Testis (tissue), 3 donors: ENCODE results near the gene CCS. TPM values are rescaled to one million over a fixed set of nuclear protein-coding genes. Genes with fewer than 3 reads are reported as not detected.

ENCODE experiments used
- DNase-seq: peaks from one replicate; pipeline ENCODE4 v3.0.0-alpha.2; 2019
- H3K27ac ChIP-seq, 2 donors: fragments of 200-600 bp; sonication (generic); one replicate each; pipeline ENCODE4 v1.5.1; 2019
- H3K27me3 ChIP-seq: fragments of 200-600 bp; sonication (generic); one replicate; pipeline ENCODE4 v1.5.1; 2019
- H3K36me3 ChIP-seq: fragments of 200-600 bp; sonication (generic); one replicate; pipeline ENCODE4 v1.5.1; 2017; ENCODE audit warnings: low read depth; ENCODE audit errors: missing control alignments
- H3K4me1 ChIP-seq: fragments of 200-600 bp; sonication (generic); one replicate; pipeline ENCODE4 v1.5.1; 2019
- H3K4me3 ChIP-seq, 2 donors: fragments of 200-600 bp; sonication (generic); one replicate each; pipeline ENCODE4 v1.5.1; 2017 to 2019
- H3K9me3 ChIP-seq: fragments of 200-600 bp; sonication (generic); one replicate; pipeline ENCODE4 v1.5.1; 2017
- CTCF ChIP-seq, 3 experiments: fragments of 450-650 bp in 2 of 3; fragments of 200-600 bp in 1 of 3; sonication (generic) in 1 of 3; IDR thresholded peaks; one replicate each; pipeline ENCODE4 v1.5.1; 2016 to 2019; ENCODE audit warnings: antibody characterized with exemption in 3 of 3, mild to moderate bottlenecking in 2 of 3, moderate library complexity in 1 of 3
- POLR2A ChIP-seq: fragments of 450-650 bp; IDR thresholded peaks from one replicate; pipeline ENCODE4 v1.6.1; 2017; ENCODE audit warnings: antibody characterized with exemption, mild to moderate bottlenecking, moderate library complexity
- WGBS, 2 donors: methylation state at CpG; one replicate each; pipeline ENCODE4 v1.1.5; 2018; 5-methylcytosine and 5-hydroxymethylcytosine counted together
- intact Hi-C: fragments of 100-400 bp; cut with DNase I; formaldehyde crosslinking; loops from one replicate; pipeline ENCODE4 v1.15.1; 2023; ENCODE audit warnings: low total_unique reads
- polyA plus RNA-seq: library from polyadenylated mRNA; stranded (reverse); fragments of 350-450 nt; fragmentation: Illumina TruSeq; extraction: RNeasy Lipid Tissue Mini Kit (QIAGEN cat#74804); gene quantifications from one replicate; pipeline ENCODE4 v1.2.3, GENCODE V29; 2014; ENCODE audit warnings: low read depth, low replicate concordance; ENCODE audit not compliant: insufficient read depth
- total RNA-seq, 2 donors: library from RNA; depleted of rRNA; stranded (reverse); fragments of >200 nt; gene quantifications; one replicate each; pipeline ENCODE4 v1.2.3, GENCODE V29; 2016

Gene CCS
- total and polyA plus RNA-seq, 3 donors from 2014 or later, result 67.5 to 83.2 (median 70.7) TPM

- H3K27ac ChIP-seq, result no peak overlapping the region
- H3K9me3 ChIP-seq, result no peaks in the 10 kb centered on the region
- no peaks in the 10 kb centered on the region for H3K36me3 ChIP-seq
- H3K27me3 ChIP-seq, result no peaks in the 10 kb centered on the region
- WGBS, 2 donors, result 92 to 93% methylated on average over 9 to 10 of the region's 10 CpGs
- no peak overlapping the region for H3K4me3 ChIP-seq
- no peak for DNase-seq
- H3K4me1 ChIP-seq, result peaks cover 7% of the 10 kb centered on the region
- intact Hi-C loops, result no loop called here
- no peak for TF ChIP-seq POLR2A
- no peak for TF ChIP-seq CTCF (IDR thresholded peaks at IDR 0.05)
Measured at GRCh38 chr11:66563832-66564231, 29.2 kb upstream of the CCS start.

- Histone ChIP-seq H3K4me1 (peaks cover under 1% of the 10 kb centered on the region), H3K9me3 (no peaks in the 10 kb centered on the region), H3K27me3 (no peaks in the 10 kb centered on the region), H3K27ac (no peak overlapping the region), H3K36me3 (no peaks in the 10 kb centered on the region), H3K4me3 (no peak overlapping the region)
- TF ChIP-seq POLR2A (no peak), CTCF (IDR thresholded peaks at IDR 0.05) (no peak)
- 91 to 92% methylated on average over 13 to 14 of the region's 14 CpGs for WGBS, 2 donors
- intact Hi-C loops, result no loop called here
- no peak for DNase-seq
Measured at GRCh38 chr11:66564538-66564937, 28.4 kb upstream of the CCS start.

- Histone ChIP-seq H3K4me1 (no peaks in the 10 kb centered on the region), H3K27ac (no peak overlapping the region), H3K27me3 (no peaks in the 10 kb centered on the region), H3K4me3 (no peak overlapping the region), H3K9me3 (no peaks in the 10 kb centered on the region), H3K36me3 (no peaks in the 10 kb centered on the region)
- no peak for DNase-seq
- 93 to 94% methylated on average over 4 to 5 of the region's 5 CpGs for WGBS, 2 donors
- intact Hi-C loops, result no loop called here
- TF ChIP-seq POLR2A (no peak), CTCF (IDR thresholded peaks at IDR 0.05) (no peak)
Measured at GRCh38 chr11:66564984-66565383, 28.0 kb upstream of the CCS start.

- intact Hi-C loops, result no loop called here
- 95 to 98% methylated on average over 8 of the region's 8 CpGs for WGBS, 2 donors
Measured at GRCh38 chr11:66566221-66566620, 26.8 kb upstream of the CCS start.

More at GRCh38 chr11:66566221-66566620, 26.8 kb upstream of the CCS start:
- no peaks in the 10 kb centered on the region for H3K27me3 ChIP-seq
- H3K27ac ChIP-seq, result no peak overlapping the region
- H3K4me3 ChIP-seq, result no peak overlapping the region
- TF ChIP-seq CTCF (IDR thresholded peaks at IDR 0.05) (no peak), POLR2A (no peak)
- DNase-seq, result no peak
- no peaks in the 10 kb centered on the region for H3K4me1 ChIP-seq
- H3K9me3 ChIP-seq, result no peaks in the 10 kb centered on the region
- no peaks in the 10 kb centered on the region for H3K36me3 ChIP-seq
